K562 (cell line): ENCODE measurements around the gene DACT3. TPM values are rescaled to one million over a fixed set of nuclear protein-coding genes. Genes with fewer than 3 reads are reported as not detected.

ENCODE experiments used
- GATAD2A ChIP-seq: fragments of 450-650 bp; IDR thresholded peaks from 2 replicates; pipeline ENCODE4 v1.6.1; 2017
- HDAC2 ChIP-seq: fragments of 450-650 bp; IDR thresholded peaks from 2 replicates; pipeline ENCODE4 v1.6.1; 2016; ENCODE audit warnings: mild to moderate bottlenecking
- HDAC3 ChIP-seq: fragments of 450-650 bp; IDR thresholded peaks from 2 replicates; pipeline ENCODE4 v1.6.1; 2018; ENCODE audit warnings: borderline replicate concordance, mild to moderate bottlenecking, moderate library complexity; ENCODE audit not compliant: partially characterized antibody
- MXI1 ChIP-seq: IDR thresholded peaks from 2 replicates; pipeline ENCODE4 v1.6.1; 2011; ENCODE audit warnings: low read depth, mild to moderate bottlenecking, improper control_type of control experiment, low read length
- NCOA6 ChIP-seq: fragments of 450-650 bp; IDR thresholded peaks from 2 replicates; pipeline ENCODE4 v1.6.1; 2017; ENCODE audit warnings: mild to moderate bottlenecking
- RBM25 ChIP-seq: fragments of 200-400 bp; formaldehyde crosslinking; IDR thresholded peaks from 2 replicates; pipeline ENCODE4 v1.6.1; 2018; ENCODE audit warnings: low read length, low read depth, moderate library complexity; ENCODE audit not compliant: severe bottlenecking
- RCOR1 ChIP-seq, 2 experiments: IDR thresholded peaks; 2 replicates each; pipeline ENCODE4 v1.6.1; 2012; ENCODE audit warnings: low read depth in 2 of 2, low read length in 2 of 2, borderline replicate concordance in 1 of 2, improper control_type of control experiment in 1 of 2
- SAP30 ChIP-seq: fragments of 200-600 bp; sonication (generic); IDR thresholded peaks from 2 replicates; pipeline ENCODE4 v1.6.1; 2012; ENCODE audit warnings: borderline replicate concordance, low read depth, mild to moderate bottlenecking, moderate library complexity, low read length, control low read depth, inconsistent platforms; ENCODE audit not compliant: insufficient read depth, poor library complexity, severe bottlenecking
- ZBTB7A ChIP-seq: IDR thresholded peaks from 2 replicates; pipeline ENCODE4 v1.6.1; 2011; ENCODE audit warnings: low read depth, mild to moderate bottlenecking, low read length, moderate library complexity, borderline replicate concordance; ENCODE audit not compliant: control insufficient read depth
- ZFP36 ChIP-seq: fragments of 150-350 bp; IDR thresholded peaks from 2 replicates; pipeline ENCODE4 v1.6.1; 2018; ENCODE audit warnings: low read length, low read depth; ENCODE audit not compliant: partially characterized antibody
- ZNF12 ChIP-seq: sonication (generic); formaldehyde crosslinking; IDR thresholded peaks from 2 replicates; pipeline ENCODE4 v1.4.0; 2020; ENCODE audit warnings: mild to moderate bottlenecking, missing genetic modification reagents
- ZNF436 ChIP-seq: fragments of 250-450, 450-650 bp; sonication (Bioruptor Pico); formaldehyde crosslinking; IDR thresholded peaks from 2 replicates; pipeline ENCODE4 v1.7.0; 2020; ENCODE audit warnings: mild to moderate bottlenecking
- polyA plus RNA-seq, 8 experiments: library from polyadenylated mRNA; depleted of rRNA in 4 of 8; stranded (reverse) in 5 of 8; unstranded in 3 of 8; fragments of >200 nt; fragmentation: Nextera tagmentation in 2 of 8; fragmentation: Illumina TruSeq in 1 of 8; extraction: Ambion mirVana in 2 of 8; extraction: Trizol in 1 of 8; gene quantifications; 2 replicates each; pipeline versions ENCODE4 v1.2.1 to v1.2.3, GENCODE V29; 2011 to 2014; ENCODE audit warnings: inconsistent platforms in 1 of 8, missing spikeins in 1 of 8
- total RNA-seq, 7 experiments: library from RNA; depleted of rRNA in 6 of 7; stranded (reverse); fragments of >200 nt in 6 of 7; fragmentation: Illumina TruSeq in 2 of 7; extraction: Trizol in 2 of 7; gene quantifications; 2 replicates each; pipeline versions ENCODE4 v1.2.1 to v1.2.3, GENCODE V29; 2011 to 2021; ENCODE audit warnings: low replicate concordance in 1 of 7
- TF ChIP-seq, protein P1 (sequence below): IDR thresholded peaks from 3 replicates; pipeline ENCODE4 v1.6.1; 2011; ENCODE audit warnings: borderline replicate concordance, mild to moderate bottlenecking, moderate library complexity; ENCODE audit not compliant: insufficient read length; ENCODE audit errors: extremely low read depth

Gene DACT3
- total and polyA plus RNA-seq, 9 of the 15 experiments (the other 6 are each of a cell fraction or from before 2014, with no cell fraction given) = 0.67 to 6.5 (median 3.5) TPM

DNA sequence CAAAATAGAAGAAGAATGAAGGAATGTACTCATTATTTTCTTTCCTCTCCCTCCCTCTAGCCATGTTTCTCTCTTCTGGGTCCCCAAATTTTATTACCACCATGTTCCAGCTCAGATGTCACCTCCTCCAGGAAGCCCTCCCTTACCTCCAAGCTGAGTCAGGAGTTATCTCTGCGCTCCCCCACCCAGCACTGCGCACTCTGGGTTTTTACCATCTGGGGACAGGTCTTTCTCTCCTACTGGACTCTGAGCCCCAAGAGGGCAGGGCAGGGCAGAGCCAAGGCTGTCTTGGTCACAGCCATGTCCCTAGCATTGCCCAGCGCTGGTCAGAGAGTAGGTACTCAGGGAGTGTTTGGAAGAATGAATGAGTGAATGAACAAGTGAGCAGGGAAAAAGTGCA lies 27.9 kb downstream of the DACT3 start (continued):
- TF ChIP-seq HDAC3 = no peak
- TF ChIP-seq ZFP36 = peak; percentile 99
- TF ChIP-seq GATAD2A = no peak
- no peak for TF ChIP-seq SAP30
- TF ChIP-seq NCOA6 = no peak
- TF ChIP-seq RCOR1 (IDR thresholded peaks at IDR 0.05; ENCODE audit: borderline replicate concordance in 1 of 2, low read depth in 2 of 2, low read length in 2 of 2) = peak in 1 of 2 experiments; percentile 59; a peak in 1 of 4 replicates
- TF ChIP-seq ZNF12 (CRISPR knock-in tag) = no peak
- no peak for TF ChIP-seq MXI1
- TF ChIP-seq, protein P1, sequence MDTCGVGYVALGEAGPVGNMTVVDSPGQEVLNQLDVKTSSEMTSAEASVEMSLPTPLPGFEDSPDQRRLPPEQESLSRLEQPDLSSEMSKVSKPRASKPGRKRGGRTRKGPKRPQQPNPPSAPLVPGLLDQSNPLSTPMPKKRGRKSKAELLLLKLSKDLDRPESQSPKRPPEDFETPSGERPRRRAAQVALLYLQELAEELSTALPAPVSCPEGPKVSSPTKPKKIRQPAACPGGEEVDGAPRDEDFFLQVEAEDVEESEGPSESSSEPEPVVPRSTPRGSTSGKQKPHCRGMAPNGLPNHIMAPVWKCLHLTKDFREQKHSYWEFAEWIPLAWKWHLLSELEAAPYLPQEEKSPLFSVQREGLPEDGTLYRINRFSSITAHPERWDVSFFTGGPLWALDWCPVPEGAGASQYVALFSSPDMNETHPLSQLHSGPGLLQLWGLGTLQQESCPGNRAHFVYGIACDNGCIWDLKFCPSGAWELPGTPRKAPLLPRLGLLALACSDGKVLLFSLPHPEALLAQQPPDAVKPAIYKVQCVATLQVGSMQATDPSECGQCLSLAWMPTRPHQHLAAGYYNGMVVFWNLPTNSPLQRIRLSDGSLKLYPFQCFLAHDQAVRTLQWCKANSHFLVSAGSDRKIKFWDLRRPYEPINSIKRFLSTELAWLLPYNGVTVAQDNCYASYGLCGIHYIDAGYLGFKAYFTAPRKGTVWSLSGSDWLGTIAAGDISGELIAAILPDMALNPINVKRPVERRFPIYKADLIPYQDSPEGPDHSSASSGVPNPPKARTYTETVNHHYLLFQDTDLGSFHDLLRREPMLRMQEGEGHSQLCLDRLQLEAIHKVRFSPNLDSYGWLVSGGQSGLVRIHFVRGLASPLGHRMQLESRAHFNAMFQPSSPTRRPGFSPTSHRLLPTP = peak; percentile 64
- TF ChIP-seq HDAC2 = peak; percentile 72; the same call in 1 of the 2 replicates
- TF ChIP-seq ZNF436 (CRISPR knock-in tag) = peak; percentile 95
- TF ChIP-seq RBM25 = peak; percentile 95
- 0 out of 2 replicates have a peak, but pooled peaks have one; percentile 20 for TF ChIP-seq ZBTB7A
- TF ChIP-seq, all 486 proteins: peak for 22
